ENCODE results near the gene TSG101. TPM values are rescaled to one million over a fixed set of nuclear protein-coding genes. Genes with fewer than 3 reads are reported as not detected.

Gene TSG101
- total and polyA plus RNA-seq, 4 donors, result 29.7 to 53.1 (median 37.8) TPM

- 93% methylated on average over 1 of the region's 1 CpG for WGBS
- H3K27me3 ChIP-seq (ENCODE audit: control insufficient read depth in 4 of 4, insufficient read depth in 4 of 4, low read length in 3 of 4), result no peaks in the 10 kb centered on the region
- DNase-seq (ENCODE audit: low spot score), result no peak
- no peaks in the 10 kb centered on the region for H3K9me3 ChIP-seq (ENCODE audit: control insufficient read depth in 4 of 4, low read length in 3 of 4)
- no peak overlapping the region for H3K27ac ChIP-seq (ENCODE audit: low read depth in 1 of 2, low read length in 2 of 2)
- TF ChIP-seq HNF4G (IDR thresholded peaks at IDR 0.05) (no peak), TAF1 (conservative IDR thresholded peaks at IDR 0.05) (no peak), ATF3 (IDR thresholded peaks at IDR 0.05) (no peak), ZBTB33 (IDR thresholded peaks at IDR 0.05) (no peak), NR2F2 (IDR thresholded peaks at IDR 0.05) (no peak), HNF4A (conservative IDR thresholded peaks at IDR 0.05) (no peak), REST (IDR thresholded peaks at IDR 0.05) (no peak), FOXA1 (IDR thresholded peaks at IDR 0.05) (no peak), EGR1 (IDR thresholded peaks at IDR 0.05; ENCODE audit: low read depth in 2 of 2) (no peak), MAX (IDR thresholded peaks at IDR 0.05) (no peak), YY1 (IDR thresholded peaks at IDR 0.05) (no peak), RXRA (IDR thresholded peaks at IDR 0.05) (no peak), JUND (IDR thresholded peaks at IDR 0.05) (no peak), RAD21 (IDR thresholded peaks at IDR 0.05) (no peak), GABPA (IDR thresholded peaks at IDR 0.05 in 1 of 2, conservative IDR thresholded peaks at IDR 0.05 in 1 of 2) (no peak)
- TF ChIP-seq, protein P1, sequence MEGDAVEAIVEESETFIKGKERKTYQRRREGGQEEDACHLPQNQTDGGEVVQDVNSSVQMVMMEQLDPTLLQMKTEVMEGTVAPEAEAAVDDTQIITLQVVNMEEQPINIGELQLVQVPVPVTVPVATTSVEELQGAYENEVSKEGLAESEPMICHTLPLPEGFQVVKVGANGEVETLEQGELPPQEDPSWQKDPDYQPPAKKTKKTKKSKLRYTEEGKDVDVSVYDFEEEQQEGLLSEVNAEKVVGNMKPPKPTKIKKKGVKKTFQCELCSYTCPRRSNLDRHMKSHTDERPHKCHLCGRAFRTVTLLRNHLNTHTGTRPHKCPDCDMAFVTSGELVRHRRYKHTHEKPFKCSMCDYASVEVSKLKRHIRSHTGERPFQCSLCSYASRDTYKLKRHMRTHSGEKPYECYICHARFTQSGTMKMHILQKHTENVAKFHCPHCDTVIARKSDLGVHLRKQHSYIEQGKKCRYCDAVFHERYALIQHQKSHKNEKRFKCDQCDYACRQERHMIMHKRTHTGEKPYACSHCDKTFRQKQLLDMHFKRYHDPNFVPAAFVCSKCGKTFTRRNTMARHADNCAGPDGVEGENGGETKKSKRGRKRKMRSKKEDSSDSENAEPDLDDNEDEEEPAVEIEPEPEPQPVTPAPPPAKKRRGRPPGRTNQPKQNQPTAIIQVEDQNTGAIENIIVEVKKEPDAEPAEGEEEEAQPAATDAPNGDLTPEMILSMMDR (IDR thresholded peaks at IDR 0.05; ENCODE audit: low read depth, low read length, missing input control), result no peak
- no peak overlapping the region for H3K4me3 ChIP-seq (ENCODE audit: low read depth in 1 of 3, low read length in 3 of 3)
- H3K4me1 ChIP-seq (ENCODE audit: control insufficient read depth in 4 of 4, insufficient read depth in 4 of 4, low read length in 3 of 4), result no peaks in the 10 kb centered on the region
- H3K36me3 ChIP-seq (ENCODE audit: control insufficient read depth in 4 of 4, insufficient read depth in 3 of 4, low read depth in 1 of 4, low read length in 3 of 4), result peaks cover 8 to 54% (median 32%) of the 10 kb centered on the region in 4 donors
- H3K9ac ChIP-seq (ENCODE audit: low read depth in 1 of 2, low read length in 2 of 2), result no peak overlapping the region
Measured at GRCh38 chr11:18501629-18502028, 25.1 kb downstream of the TSG101 start.

GRCh38 chr11:18498039-18498438 is 28.7 kb downstream of the TSG101 start:
- peaks cover 4 to 44% (median 30%) of the 10 kb centered on the region in 4 donors for H3K36me3 ChIP-seq (ENCODE audit: control insufficient read depth in 4 of 4, insufficient read depth in 3 of 4, low read depth in 1 of 4, low read length in 3 of 4)
- TF ChIP-seq REST (IDR thresholded peaks at IDR 0.05), result no peak
- no peak for TF ChIP-seq SP1 (IDR thresholded peaks at IDR 0.05)
- no peak for TF ChIP-seq JUND (IDR thresholded peaks at IDR 0.05)
- no peak for TF ChIP-seq FOXA2 (IDR thresholded peaks at IDR 0.05)
- no peak for TF ChIP-seq TAF1 (conservative IDR thresholded peaks at IDR 0.05)
- no peak for TF ChIP-seq RXRA (IDR thresholded peaks at IDR 0.05)
- no peak for TF ChIP-seq HNF4G (IDR thresholded peaks at IDR 0.05)
- no peak for TF ChIP-seq NR2F2 (IDR thresholded peaks at IDR 0.05)
- no peak for TF ChIP-seq ZBTB33 (IDR thresholded peaks at IDR 0.05)
- TF ChIP-seq YY1 (IDR thresholded peaks at IDR 0.05), result no peak
- TF ChIP-seq RAD21 (IDR thresholded peaks at IDR 0.05), result no peak
- TF ChIP-seq MAX (IDR thresholded peaks at IDR 0.05), result no peak
- no peak for TF ChIP-seq GABPA (IDR thresholded peaks at IDR 0.05 in 1 of 2, conservative IDR thresholded peaks at IDR 0.05 in 1 of 2)
- TF ChIP-seq HNF4A (conservative IDR thresholded peaks at IDR 0.05), result no peak

More at GRCh38 chr11:18498039-18498438, 28.7 kb downstream of the TSG101 start:
- Histone ChIP-seq H3K9me3 (ENCODE audit: control insufficient read depth in 4 of 4, low read length in 3 of 4) (no peaks in the 10 kb centered on the region), H3K27ac (ENCODE audit: low read depth in 1 of 2, low read length in 2 of 2) (no peak overlapping the region), H3K27me3 (ENCODE audit: control insufficient read depth in 4 of 4, insufficient read depth in 4 of 4, low read length in 3 of 4) (no peaks in the 10 kb centered on the region), H3K4me3 (ENCODE audit: low read depth in 1 of 3, low read length in 3 of 3) (no peak overlapping the region), H3K9ac (ENCODE audit: low read depth in 1 of 2, low read length in 2 of 2) (no peak overlapping the region), H3K4me1 (ENCODE audit: control insufficient read depth in 4 of 4, insufficient read depth in 4 of 4, low read length in 3 of 4) (no peaks in the 10 kb centered on the region)
- no peak for DNase-seq (ENCODE audit: low spot score)
- 96% methylated on average over 1 of the region's 1 CpG for WGBS

Measured in liver (tissue), 9 donors.